HEK293 (cell line): Measurements from ENCODE around the gene DPH2.

ENCODE experiments used
- CTCF ChIA-PET: fragments of 350-600 bp; formaldehyde crosslinking; extraction: SDS; loops from one replicate; lab custom pipeline; 2021; ENCODE audit warnings: antibody characterized with exemption; lab: Yijun Ruan, JAX
- POLR2A ChIA-PET: fragments of 300-600 bp; formaldehyde crosslinking; extraction: SDS; loops from one replicate; lab custom pipeline; 2020; ENCODE audit warnings: antibody characterized with exemption, inconsistent platforms; lab: Yijun Ruan, JAX
- H3K27ac ChIP-seq: fragments of 200-500 bp; sonication (Bioruptor generic); 2 replicates; pipeline ENCODE4 v1.5.1; 2014; ENCODE audit warnings: low read depth, low read length, control low read depth, inconsistent platforms; ENCODE audit errors: extremely low read depth
- H3K36me3 ChIP-seq, 2 experiments: fragments of 200-500 bp in 1 of 2; sonication (Bioruptor generic) in 1 of 2; 1 replicate in 1 of 2; 2 replicates in 1 of 2; pipeline ENCODE4 v1.5.1; 2014 to 2017; ENCODE audit warnings: inconsistent platforms in 2 of 2, low read length in 2 of 2; ENCODE audit not compliant: control insufficient read depth in 2 of 2, insufficient read depth in 1 of 2
- H3K4me1 ChIP-seq: fragments of 200-500 bp; sonication (Bioruptor generic); 2 replicates; pipeline ENCODE4 v1.5.1; 2014; ENCODE audit warnings: mild to moderate bottlenecking, low read length, inconsistent platforms; ENCODE audit not compliant: control insufficient read depth, insufficient read depth
- H3K4me3 ChIP-seq: 2 replicates; pipeline ENCODE4 v1.5.1; 2011; ENCODE audit warnings: low read depth, mild to moderate bottlenecking, control low read depth, low read length, moderate library complexity
- H3K9me3 ChIP-seq: fragments of 200-500 bp; sonication (Bioruptor generic); 2 replicates; pipeline ENCODE4 v1.5.1; 2014; ENCODE audit warnings: low read depth, low read length, inconsistent platforms; ENCODE audit not compliant: control insufficient read depth, insufficient read depth
- PRDM4 ChIP-seq: fragments of 450-650 bp; formaldehyde crosslinking; IDR thresholded peaks from 2 replicates; pipeline ENCODE4 v1.5.1; 2017; ENCODE audit warnings: missing biosample characterization, missing genetic modification characterization
- SCRT2 ChIP-seq: fragments of 450-650 bp; formaldehyde crosslinking; IDR thresholded peaks from 2 replicates; pipeline ENCODE4 v1.5.1; 2016; ENCODE audit warnings: missing biosample characterization, missing genetic modification characterization
- SP7 ChIP-seq: fragments of 450-650 bp; formaldehyde crosslinking; IDR thresholded peaks from 2 replicates; pipeline ENCODE4 v1.5.1; 2016; ENCODE audit warnings: missing biosample characterization, missing genetic modification characterization
- ZBTB48 ChIP-seq: fragments of 450-650 bp; formaldehyde crosslinking; IDR thresholded peaks from 2 replicates; pipeline ENCODE4 v1.5.1; 2016; ENCODE audit warnings: missing biosample characterization, missing genetic modification characterization
- ZBTB6 ChIP-seq: fragments of 450-650 bp; formaldehyde crosslinking; IDR thresholded peaks from 2 replicates; pipeline ENCODE4 v1.5.1; 2017; ENCODE audit warnings: missing biosample characterization, missing genetic modification characterization
- ZEB2 ChIP-seq: fragments of 450-650 bp; formaldehyde crosslinking; IDR thresholded peaks from 2 replicates; pipeline ENCODE4 v1.5.1; 2016; ENCODE audit warnings: missing biosample characterization, missing genetic modification characterization
- ZFP69B ChIP-seq: fragments of 450-650 bp; formaldehyde crosslinking; IDR thresholded peaks from 2 replicates; pipeline ENCODE4 v1.5.1; 2016; ENCODE audit warnings: missing biosample characterization, missing genetic modification characterization
- ZNF155 ChIP-seq: fragments of 450-650 bp; formaldehyde crosslinking; IDR thresholded peaks from 2 replicates; pipeline ENCODE4 v1.5.1; 2016; ENCODE audit warnings: missing biosample characterization, missing genetic modification characterization
- ZNF239 ChIP-seq: fragments of 450-650 bp; formaldehyde crosslinking; IDR thresholded peaks from 2 replicates; pipeline ENCODE4 v1.5.1; 2016; ENCODE audit warnings: missing biosample characterization, missing genetic modification characterization
- ZNF280C ChIP-seq: fragments of 450-650 bp; formaldehyde crosslinking; IDR thresholded peaks from 2 replicates; pipeline ENCODE4 v1.5.1; 2016; ENCODE audit warnings: missing biosample characterization, missing genetic modification characterization
- ZNF311 ChIP-seq: fragments of 450-650 bp; formaldehyde crosslinking; IDR thresholded peaks from 2 replicates; pipeline ENCODE4 v1.5.1; 2017; ENCODE audit warnings: missing biosample characterization, missing genetic modification characterization, borderline replicate concordance
- ZNF354C ChIP-seq: fragments of 450-650 bp; formaldehyde crosslinking; IDR thresholded peaks from 2 replicates; pipeline ENCODE4 v1.5.1; 2016; ENCODE audit warnings: missing biosample characterization, missing genetic modification characterization, low read depth, borderline replicate concordance
- ZNF510 ChIP-seq: fragments of 450-650 bp; formaldehyde crosslinking; IDR thresholded peaks from 2 replicates; pipeline ENCODE4 v1.5.1; 2018; ENCODE audit warnings: mild to moderate bottlenecking, missing genetic modification characterization, missing biosample characterization; ENCODE audit not compliant: insufficient replicate concordance
- ZNF629 ChIP-seq: fragments of 450-650 bp; formaldehyde crosslinking; IDR thresholded peaks from 2 replicates; pipeline ENCODE4 v1.5.1; 2017; ENCODE audit warnings: missing biosample characterization, missing genetic modification characterization
- ZNF677 ChIP-seq: fragments of 450-650 bp; IDR thresholded peaks from 2 replicates; pipeline ENCODE4 v1.5.0; 2018; ENCODE audit warnings: missing biosample characterization, mild to moderate bottlenecking, missing genetic modification characterization, moderate library complexity
- ZNF768 ChIP-seq: fragments of 450-650 bp; formaldehyde crosslinking; IDR thresholded peaks from 2 replicates; pipeline ENCODE4 v1.5.1; 2018; ENCODE audit warnings: missing biosample characterization, mild to moderate bottlenecking, missing genetic modification characterization

DPH2 gene

GRCh38 chr1:43942411-43942810 is 27.4 kb upstream of the DPH2 start:
- ChIA-PET POLR2A (no interaction called here), CTCF (interaction anchor here (1.3 to 6.4 kb wide), 3 partner anchors 9 to 178 kb away, joined by 3 to 79 read pairs (median 50); partner anchors contain the start of gene ARTN)
- H3K9me3 ChIP-seq = no peaks in the 10 kb centered on the region
- TF ChIP-seq ZBTB48 (no peak), ZNF510 (tag by site-specific recombination) (no peak), ZNF155 (tag by site-specific recombination) (no peak), ZEB2 (tag by site-specific recombination) (no peak), SCRT2 (no peak), ZNF311 (tag by site-specific recombination) (no peak), ZFP69B (no peak), SP7 (tag by site-specific recombination) (no peak), ZBTB6 (no peak), ZNF629 (tag by site-specific recombination) (no peak), ZNF768 (no peak), ZNF239 (tag by site-specific recombination) (no peak), ZNF677 (no peak), ZNF354C (tag by site-specific recombination) (no peak)
- H3K4me1 ChIP-seq = no peaks in the 10 kb centered on the region
- no peak overlapping the region for H3K27ac ChIP-seq
- peaks cover 0 to 2% of the 10 kb centered on the region in 2 experiments; a peak in 1 of 3 replicates for H3K36me3 ChIP-seq
- H3K4me3 ChIP-seq = no peak overlapping the region

GRCh38 chr1:43944860-43945259 is 24.9 kb upstream of the DPH2 start:
- Histone ChIP-seq H3K4me3 (no peak overlapping the region), H3K36me3 (peaks cover 0 to 17% of the 10 kb centered on the region in 2 experiments; a peak in 1 of 3 replicates)
- ChIA-PET POLR2A (no interaction called here), CTCF (interaction anchor here (1.2 to 6.4 kb wide), 4 partner anchors 11 to 180 kb away, joined by 3 to 79 read pairs (median 28); partner anchors contain the start of gene ARTN)
- no peak for TF ChIP-seq ZNF280C
- peak; percentile 58; the same call in 1 of the 2 replicates for TF ChIP-seq PRDM4 (tag by site-specific recombination)
- TF ChIP-seq ZNF768 = no peak
- TF ChIP-seq, all 188 proteins: peak for 1
- H3K27ac ChIP-seq = no peak overlapping the region
- 0 out of 2 replicates have a peak, but pooled peaks cover 4% of the 10 kb centered on the region for H3K4me1 ChIP-seq
- H3K9me3 ChIP-seq = no peaks in the 10 kb centered on the region
